Skeletal muscle tissue (tissue), 4 donors: Measurements from ENCODE around the gene HACD2. TPM values are rescaled to one million over a fixed set of nuclear protein-coding genes. Genes with fewer than 3 reads are reported as not detected.

Source experiments
- H3K27ac ChIP-seq: one replicate; pipeline ENCODE4 v1.7.0; 2013; ENCODE audit warnings: mild to moderate bottlenecking, low read depth, low read length, inconsistent platforms
- H3K27me3 ChIP-seq, 3 donors: one replicate each; pipeline ENCODE4 v1.7.0; 2013; ENCODE audit warnings: low read length in 3 of 3; ENCODE audit not compliant: control insufficient read depth in 3 of 3, insufficient read depth in 3 of 3
- H3K36me3 ChIP-seq, 3 donors: one replicate each; pipeline ENCODE4 v1.7.0; 2013; ENCODE audit warnings: low read length in 3 of 3; ENCODE audit not compliant: control insufficient read depth in 3 of 3, insufficient read depth in 3 of 3
- H3K4me1 ChIP-seq, 3 donors: one replicate each; pipeline ENCODE4 v1.7.0; 2013; ENCODE audit warnings: low read length in 3 of 3, mild to moderate bottlenecking in 3 of 3; ENCODE audit not compliant: control insufficient read depth in 3 of 3, insufficient read depth in 3 of 3
- H3K4me3 ChIP-seq, 3 donors: one replicate each; pipeline ENCODE4 v1.7.0; 2013; ENCODE audit warnings: low read length in 3 of 3
- H3K9ac ChIP-seq, 3 donors: one replicate each; pipeline ENCODE4 v1.7.0; 2013; ENCODE audit warnings: low read length in 3 of 3, mild to moderate bottlenecking in 3 of 3, moderate library complexity in 2 of 3, low read depth in 1 of 3
- H3K9me3 ChIP-seq, 3 donors: one replicate each; pipeline ENCODE4 v1.7.0; 2013; ENCODE audit warnings: low read length in 3 of 3; ENCODE audit not compliant: control insufficient read depth in 3 of 3
- total RNA-seq: library from RNA; depleted of rRNA; stranded (reverse); fragments of >200 nt; gene quantifications from one replicate; pipeline ENCODE4 v1.2.3, GENCODE V29; 2014
- donor health status: Osteomylitis.

HACD2 gene
- total RNA-seq, 1 donor from 2014 or later, result 15.7 TPM

GRCh38 chr3:123447416-123447748, 137.5 kb downstream of the HACD2 start:
- Histone ChIP-seq H3K9ac (peak overlapping the region in 2 of 3 donors; percentile 32 to 66), H3K27me3 (peaks cover 31 to 51% (median 41%) of the 10 kb centered on the region in 3 donors), H3K36me3 (no peaks in the 10 kb centered on the region), H3K9me3 (no peaks in the 10 kb centered on the region), H3K27ac (no peak overlapping the region), H3K4me1 (peaks cover 0 to 3% (median 0%) of the 10 kb centered on the region in 3 donors), H3K4me3 (peak overlapping the region in 2 of 3 donors; percentile 4 to 41)

- Histone ChIP-seq H3K4me1 (peaks cover 0 to 3% (median 0%) of the 10 kb centered on the region in 3 donors), H3K27ac (no peak overlapping the region), H3K27me3 (peaks cover 31 to 51% (median 41%) of the 10 kb centered on the region in 3 donors), H3K4me3 (peak overlapping the region in 2 of 3 donors; percentile 4 to 41), H3K9me3 (no peaks in the 10 kb centered on the region), H3K36me3 (no peaks in the 10 kb centered on the region), H3K9ac (peak overlapping the region in 2 of 3 donors; percentile 32 to 66)
Measured at GRCh38 chr3:123446610-123447109, 138.2 kb downstream of the HACD2 start.

GRCh38 chr3:123446210-123446609, 138.6 kb downstream of the HACD2 start:
- Histone ChIP-seq H3K27ac (no peak overlapping the region), H3K27me3 (peaks cover 31 to 50% (median 40%) of the 10 kb centered on the region in 3 donors), H3K36me3 (no peaks in the 10 kb centered on the region), H3K4me3 (no peak overlapping the region), H3K9ac (peak overlapping the region in 1 of 3 donors; percentile 66), H3K9me3 (no peaks in the 10 kb centered on the region), H3K4me1 (peaks cover 0 to 3% (median 0%) of the 10 kb centered on the region in 3 donors)

GRCh38 chr3:123445702-123446101, 139.2 kb downstream of the HACD2 start:
- Histone ChIP-seq H3K36me3 (no peaks in the 10 kb centered on the region), H3K9me3 (no peaks in the 10 kb centered on the region), H3K4me1 (peaks cover 0 to 3% (median 0%) of the 10 kb centered on the region in 3 donors), H3K9ac (no peak overlapping the region), H3K4me3 (no peak overlapping the region), H3K27me3 (peaks cover 31 to 44% (median 36%) of the 10 kb centered on the region in 3 donors), H3K27ac (no peak overlapping the region)

GRCh38 chr3:123444744-123445143, 140.1 kb downstream of the HACD2 start:
- Histone ChIP-seq H3K27me3 (peaks cover 24 to 41% (median 38%) of the 10 kb centered on the region in 3 donors), H3K36me3 (no peaks in the 10 kb centered on the region), H3K27ac (no peak overlapping the region), H3K4me1 (peaks cover 0 to 3% (median 0%) of the 10 kb centered on the region in 3 donors), H3K9ac (peak overlapping the region in 1 of 3 donors; percentile 40), H3K9me3 (no peaks in the 10 kb centered on the region), H3K4me3 (no peak overlapping the region)

- no peak overlapping the region for H3K4me3 ChIP-seq
- peaks cover 0 to 3% (median 0%) of the 10 kb centered on the region in 3 donors for H3K4me1 ChIP-seq
- peak overlapping the region in 1 of 3 donors; percentile 40 for H3K9ac ChIP-seq
- no peaks in the 10 kb centered on the region for H3K9me3 ChIP-seq
- H3K27ac ChIP-seq, result no peak overlapping the region
- H3K36me3 ChIP-seq, result no peaks in the 10 kb centered on the region
- peaks cover 21 to 42% (median 32%) of the 10 kb centered on the region in 3 donors for H3K27me3 ChIP-seq
Measured at GRCh38 chr3:123444023-123444422, 140.8 kb downstream of the HACD2 start.

- H3K27ac ChIP-seq, result no peak overlapping the region
- H3K9ac ChIP-seq, result no peak overlapping the region
- H3K27me3 ChIP-seq, result peaks cover 12 to 35% (median 24%) of the 10 kb centered on the region in 3 donors
- H3K4me1 ChIP-seq, result no peaks in the 10 kb centered on the region
- no peaks in the 10 kb centered on the region for H3K36me3 ChIP-seq
- no peak overlapping the region for H3K4me3 ChIP-seq
- no peaks in the 10 kb centered on the region for H3K9me3 ChIP-seq
Measured at GRCh38 chr3:123442908-123443307, 141.9 kb downstream of the HACD2 start.

GRCh38 chr3:123442125-123442524, 142.7 kb downstream of the HACD2 start:
- H3K9me3 ChIP-seq, result no peaks in the 10 kb centered on the region
- H3K27me3 ChIP-seq, result peaks cover 6 to 29% (median 16%) of the 10 kb centered on the region in 3 donors
- no peak overlapping the region for H3K4me3 ChIP-seq
- H3K27ac ChIP-seq, result no peak overlapping the region
- no peak overlapping the region for H3K9ac ChIP-seq
- no peaks in the 10 kb centered on the region for H3K36me3 ChIP-seq
- no peaks in the 10 kb centered on the region for H3K4me1 ChIP-seq

Other genes with a start within 250 kb of the HACD2 start
- gene ADCY5, start 136.0 kb downstream of the HACD2 start, total RNA-seq, result 6.8 TPM